T47D (cell line): Measurements from ENCODE around the gene AOPEP.

Experiments
- DNase-seq, 2 experiments: peaks; one replicate each; pipeline versions ENCODE4 v3.0.0 to v3.0.0-alpha.2; 2011 to 2012; ENCODE audit warnings: low read depth in 1 of 2, low spot score in 1 of 2
- JUND ChIP-seq: IDR thresholded peaks from 2 replicates; pipeline ENCODE4 v1.6.1; 2012; ENCODE audit warnings: low read depth
- in situ Hi-C: cut with HindIII; loops from 2 replicates; pipeline ENCODE4 v1.10.0; 2016; ENCODE audit warnings: low sequenced_read_pairs, low pct_unique_long_range_greater_than_20kb

The AOPEP gene

GRCh38 chr9:94757158-94757557, 30.7 kb downstream of the AOPEP start:
- in situ Hi-C loops, result no loop called here
- no peak for DNase-seq

GRCh38 chr9:94758031-94758430, 31.5 kb downstream of the AOPEP start:
- no peak for TF ChIP-seq JUND
- in situ Hi-C loops, result no loop called here
- no peak for DNase-seq

More at GRCh38 chr9:94757158-94757557, 30.7 kb downstream of the AOPEP start:
- TF ChIP-seq JUND, result no peak

GRCh38 chr9:94758880-94759279, 32.4 kb downstream of the AOPEP start:
- no peak for TF ChIP-seq JUND
- no peak for DNase-seq
- in situ Hi-C loops, result no loop called here

- DNase-seq, result no peak
- in situ Hi-C loops, result no loop called here
- no peak for TF ChIP-seq JUND
These were observed 33.5 kb downstream of the AOPEP start for GRCh38 chr9:94760010-94760409.

GRCh38 chr9:94760660-94761059, 34.2 kb downstream of the AOPEP start:
- no peak for DNase-seq
- in situ Hi-C loops, result no loop called here
- TF ChIP-seq JUND, result no peak

- in situ Hi-C loops, result no loop called here
- TF ChIP-seq JUND, result no peak
- no peak for DNase-seq
These were observed 35.0 kb downstream of the AOPEP start for GRCh38 chr9:94761481-94761880.

- no peak for TF ChIP-seq JUND
- DNase-seq, result no peak
- in situ Hi-C loops, result no loop called here
These were observed 41.0 kb downstream of the AOPEP start for GRCh38 chr9:94767331-94768072.

GRCh38 chr9:94768766-94769165, 42.3 kb downstream of the AOPEP start:
- in situ Hi-C loops, result no loop called here
- DNase-seq, result no peak
- TF ChIP-seq JUND, result no peak

- in situ Hi-C loops, result no loop called here
- TF ChIP-seq JUND, result no peak
- DNase-seq, result no peak
These were observed 43.8 kb downstream of the AOPEP start for GRCh38 chr9:94770334-94770733.

- in situ Hi-C loops, result no loop called here
- no peak for DNase-seq
- TF ChIP-seq JUND, result no peak
These were observed 44.6 kb downstream of the AOPEP start for GRCh38 chr9:94771096-94771495.

GRCh38 chr9:94772144-94772543, 45.6 kb downstream of the AOPEP start:
- TF ChIP-seq JUND, result no peak
- no peak for DNase-seq
- in situ Hi-C loops, result no loop called here

- in situ Hi-C loops, result no loop called here
- no peak for DNase-seq
- TF ChIP-seq JUND, result no peak
These were observed 46.3 kb downstream of the AOPEP start for GRCh38 chr9:94772639-94773303.

- in situ Hi-C loops, result no loop called here
- DNase-seq, result no peak
- no peak for TF ChIP-seq JUND
These were observed 47.2 kb downstream of the AOPEP start for GRCh38 chr9:94773655-94774054.
